B cell (primary cell): ENCODE measurements around the gene NCAPG2. TPM values are rescaled to one million over a fixed set of nuclear protein-coding genes. Genes with fewer than 3 reads are reported as not detected.

ENCODE experiments used
- ATAC-seq: fragments of 200-7000 bp; cut with Tn5 transposase; one replicate; pipeline ENCODE4 v1.10.0; 2021; ENCODE audit warnings: low read depth, mild to moderate bottlenecking, moderate number of reproducible peaks, moderate library complexity
- CTCF ChIA-PET: fragments of 350-600 bp; sonication (Branson Sonifier 250); formaldehyde crosslinking; loops from one replicate; lab custom pipeline; 2021; ENCODE audit warnings: antibody characterized with exemption, inconsistent platforms; lab: Charles Lee
- POLR2A ChIA-PET: fragments of 350-600 bp; sonication (Branson Sonifier 250); formaldehyde crosslinking; loops from one replicate; lab custom pipeline; 2021; ENCODE audit warnings: antibody characterized with exemption; lab: Charles Lee
- DNase-seq: peaks from one replicate; pipeline ENCODE4 v3.0.0; 2013
- H2AFZ ChIP-seq: 2 replicates; pipeline ENCODE4 v1.6.1; 2012; ENCODE audit warnings: mild to moderate bottlenecking, low read depth, low read length; ENCODE audit not compliant: insufficient read depth, poor library complexity, severe bottlenecking
- H3K27ac ChIP-seq, 2 donors: 1 replicate in 1 of 2; 2 replicates in 1 of 2; pipeline ENCODE4 v1.5.1; 2012 to 2013; ENCODE audit warnings: low read length in 2 of 2, mild to moderate bottlenecking in 2 of 2, moderate library complexity in 1 of 2
- H3K27me3 ChIP-seq, 4 experiments: fragments of 200-600 bp in 1 of 4; sonication (generic) in 1 of 4; replicated peaks in 1 of 4; 1 replicate in 2 of 4; 2 replicates in 2 of 4; pipeline versions ENCODE4 v1.6.1 to v1.7.0; 2013 to 2016; ENCODE audit warnings: low read length in 3 of 4, mild to moderate bottlenecking in 2 of 4, mixed read lengths in 1 of 4, moderate library complexity in 1 of 4; ENCODE audit not compliant: insufficient read depth in 4 of 4, control insufficient read depth in 3 of 4; ENCODE audit errors: control extremely low read depth in 1 of 4
- H3K36me3 ChIP-seq, 2 experiments: replicated peaks in 1 of 2; 1 replicate in 1 of 2; 2 replicates in 1 of 2; pipeline versions ENCODE4 v1.6.1 to v1.7.1; 2013; ENCODE audit warnings: low read length in 1 of 2; ENCODE audit not compliant: insufficient read depth in 2 of 2, control insufficient read depth in 1 of 2; ENCODE audit errors: control extremely low read depth in 1 of 2, extremely low read depth in 1 of 2
- H3K4me1 ChIP-seq, 2 donors: fragments of 200-600 bp in 1 of 2; sonication (generic) in 1 of 2; 1 replicate in 1 of 2; 2 replicates in 1 of 2; pipeline versions ENCODE4 v1.5.1 to v1.6.1; 2013 to 2017; ENCODE audit warnings: low read length in 2 of 2; ENCODE audit not compliant: control insufficient read depth in 2 of 2, insufficient read depth in 2 of 2
- H3K4me2 ChIP-seq: replicated peaks from 2 replicates; pipeline ENCODE3; 2012; ENCODE audit warnings: mild to moderate bottlenecking, low read depth, low read length; ENCODE audit not compliant: poor library complexity, severe bottlenecking
- H3K4me3 ChIP-seq, 5 experiments: fragments of 200-600 bp in 1 of 5; sonication (generic) in 1 of 5; 1 replicate in 3 of 5; 2 replicates in 2 of 5; pipeline versions ENCODE4 v1.5.1 to v1.7.0; 2011 to 2016; ENCODE audit warnings: low read length in 4 of 5, mild to moderate bottlenecking in 4 of 5, low read depth in 2 of 5, control low read depth in 1 of 5, moderate library complexity in 1 of 5; ENCODE audit not compliant: insufficient read depth in 1 of 5; ENCODE audit errors: control extremely low read depth in 1 of 5, extremely low read depth in 1 of 5
- H3K79me2 ChIP-seq: fragments of 200-600 bp; sonication (generic); one replicate; pipeline ENCODE4 v1.6.0; 2016; ENCODE audit warnings: low read length; ENCODE audit not compliant: control insufficient read depth, insufficient read depth
- H3K9ac ChIP-seq: fragments of 200-600 bp; sonication (generic); 2 replicates; pipeline ENCODE4 v1.6.1; 2017; ENCODE audit warnings: mild to moderate bottlenecking, low read length, moderate library complexity
- H3K9me3 ChIP-seq, 3 donors: one replicate each; pipeline versions ENCODE4 v1.6.1 to v1.7.1; 2013; ENCODE audit warnings: low read length in 2 of 3; ENCODE audit not compliant: control insufficient read depth in 2 of 3, insufficient read depth in 1 of 3; ENCODE audit errors: control extremely low read depth in 1 of 3
- H4K20me1 ChIP-seq: 2 replicates; pipeline ENCODE4 v1.6.0; 2012; ENCODE audit warnings: mild to moderate bottlenecking, low read length; ENCODE audit not compliant: insufficient read depth, control insufficient read depth, poor library complexity, severe bottlenecking
- H3K27ac Mint-ChIP-seq: one replicate; pipeline ENCODE4 v1.8.0; 2021; ENCODE audit warnings: mixed read lengths
- H3K27me3 Mint-ChIP-seq: one replicate; pipeline ENCODE4 v1.8.0; 2021; ENCODE audit warnings: mixed read lengths
- H3K4me1 Mint-ChIP-seq: one replicate; pipeline ENCODE4 v1.8.0; 2021; ENCODE audit warnings: mixed read lengths
- H3K4me3 Mint-ChIP-seq: one replicate; pipeline ENCODE4 v1.8.0; 2021; ENCODE audit warnings: mixed read lengths
- H3K9me3 Mint-ChIP-seq: one replicate; pipeline ENCODE4 v1.8.0; 2022; ENCODE audit warnings: mixed read lengths; ENCODE audit not compliant: insufficient read depth
- CTCF ChIP-seq: fragments of 200-600 bp; IDR thresholded peaks from one replicate; pipeline ENCODE4 v1.8.0; 2022; ENCODE audit warnings: antibody characterized with exemption, mild to moderate bottlenecking
- EZH2 ChIP-seq: IDR thresholded peaks from 2 replicates; pipeline ENCODE4 v1.6.1; 2012; ENCODE audit warnings: borderline replicate concordance, low read depth, mild to moderate bottlenecking, moderate library complexity, low read length; ENCODE audit not compliant: insufficient read depth, poor library complexity, severe bottlenecking
- WGBS: methylation state at CpG from one replicate; pipeline ENCODE4 v1.1.5; 2013; ENCODE audit warnings: missing lambda C conversion rate; ENCODE audit not compliant: insufficient coverage; 5-methylcytosine and 5-hydroxymethylcytosine counted together
- intact Hi-C: fragments of 100-400 bp; cut with micrococcal nuclease; formaldehyde crosslinking; loops from one replicate; pipeline ENCODE4 v1.10.0; 2022
- polyA plus RNA-seq: library from polyadenylated mRNA; depleted of rRNA; stranded (reverse); fragments of >200 nt; gene quantifications from 2 replicates; pipeline ENCODE4 v1.2.3, GENCODE V29; 2012
- total RNA-seq, 2 donors: library from RNA; stranded (reverse); fragments of 120-200 nt in 1 of 2; gene quantifications; 1 replicate in 1 of 2; 2 replicates in 1 of 2; pipeline versions ENCODE4 v1.2.3 to v1.2.4, GENCODE V29; 2013 to 2022

The NCAPG2 gene
- total and polyA plus RNA-seq, 2 donors (not counting 1 experiment from before 2014, with no cell fraction given), result 2.9 to 9.8 TPM

DNA sequence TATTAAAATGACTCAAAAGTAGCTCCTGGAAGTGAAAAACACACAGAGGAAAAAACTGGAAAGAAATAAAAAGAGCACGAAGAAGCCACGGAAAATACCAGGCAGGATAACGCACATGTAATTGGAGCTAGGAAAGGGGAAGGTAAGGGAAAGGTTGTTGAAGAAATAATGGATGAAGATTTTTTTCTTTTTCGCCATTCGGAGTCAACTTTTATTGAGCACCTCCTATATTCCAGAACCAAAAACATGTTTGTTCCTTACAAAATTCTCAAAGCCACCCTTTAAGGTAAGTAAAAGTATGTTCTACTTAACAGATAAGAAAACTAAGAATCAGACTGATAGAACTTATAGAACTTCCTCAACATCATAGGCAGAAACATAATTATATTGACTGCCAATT lies 84.2 kb downstream of the NCAPG2 start:
- ATAC-seq (no peak), DNase-seq (no peak)
- Mint-ChIP-seq H3K9me3 (peaks cover 2% of the 10 kb centered on the region), H3K4me3 (no peak overlapping the region), H3K27ac (no peak overlapping the region), H3K27me3 (no peaks in the 10 kb centered on the region), H3K4me1 (no peaks in the 10 kb centered on the region)
- intact Hi-C loops, result no loop called here
- H4K20me1 ChIP-seq, result no peaks in the 10 kb centered on the region
- H3K4me1 ChIP-seq, result no peaks in the 10 kb centered on the region
- H3K9ac ChIP-seq, result no peak overlapping the region
- H3K4me3 ChIP-seq, result no peak overlapping the region
- no peak overlapping the region for H2AFZ ChIP-seq
- WGBS, result 94% methylated on average over 3 of the region's 5 CpGs
- no peaks in the 10 kb centered on the region for H3K36me3 ChIP-seq
- H3K4me2 ChIP-seq, result no peak overlapping the region
- POLR2A ChIA-PET, result no interaction called here
- H3K79me2 ChIP-seq, result no peaks in the 10 kb centered on the region
- CTCF ChIA-PET, result no interaction called here
- H3K9me3 ChIP-seq, result no peaks in the 10 kb centered on the region
- H3K27ac ChIP-seq, result no peak overlapping the region
- no peak for TF ChIP-seq EZH2
- TF ChIP-seq CTCF, result no peak
- no peaks in the 10 kb centered on the region for H3K27me3 ChIP-seq

- WGBS, result 100% methylated on average over 3 of the region's 4 CpGs
- H3K4me3 ChIP-seq, result no peak overlapping the region
- H2AFZ ChIP-seq, result no peak overlapping the region
- H3K4me1 ChIP-seq, result peaks cover 0 to under 1% of the 10 kb centered on the region in 2 donors
- Mint-ChIP-seq H3K4me3 (no peak overlapping the region), H3K9me3 (peaks cover 2% of the 10 kb centered on the region), H3K27ac (no peak overlapping the region), H3K4me1 (no peaks in the 10 kb centered on the region), H3K27me3 (no peaks in the 10 kb centered on the region)
- no peak for ATAC-seq
- no peaks in the 10 kb centered on the region for H3K79me2 ChIP-seq
- CTCF ChIA-PET, result no interaction called here
- H3K36me3 ChIP-seq, result no peaks in the 10 kb centered on the region
- H3K9me3 ChIP-seq, result no peaks in the 10 kb centered on the region
- intact Hi-C loops, result no loop called here
- no peaks in the 10 kb centered on the region for H4K20me1 ChIP-seq
- DNase-seq, result no peak
- no peak overlapping the region for H3K4me2 ChIP-seq
- TF ChIP-seq CTCF, result no peak
- no peak for TF ChIP-seq EZH2
- no peak overlapping the region for H3K27ac ChIP-seq
- no peaks in the 10 kb centered on the region for H3K27me3 ChIP-seq
- POLR2A ChIA-PET, result no interaction called here
- H3K9ac ChIP-seq, result no peak overlapping the region
Observed at GRCh38 chr7:158618745-158619140, 85.9 kb downstream of the NCAPG2 start.
